ENCODE data around the gene MAP3K10. TPM values are rescaled to one million over a fixed set of nuclear protein-coding genes. Genes with fewer than 3 reads are reported as not detected.
"Not testable (repeated sequence)": the region's sequence is repeated elsewhere in the genome, so short reads cannot be mapped to it uniquely, and the experiment has no call there.

Gene MAP3K10
- total RNA-seq, 1 experiment from 2014 or later: 11.2 TPM

DNA sequence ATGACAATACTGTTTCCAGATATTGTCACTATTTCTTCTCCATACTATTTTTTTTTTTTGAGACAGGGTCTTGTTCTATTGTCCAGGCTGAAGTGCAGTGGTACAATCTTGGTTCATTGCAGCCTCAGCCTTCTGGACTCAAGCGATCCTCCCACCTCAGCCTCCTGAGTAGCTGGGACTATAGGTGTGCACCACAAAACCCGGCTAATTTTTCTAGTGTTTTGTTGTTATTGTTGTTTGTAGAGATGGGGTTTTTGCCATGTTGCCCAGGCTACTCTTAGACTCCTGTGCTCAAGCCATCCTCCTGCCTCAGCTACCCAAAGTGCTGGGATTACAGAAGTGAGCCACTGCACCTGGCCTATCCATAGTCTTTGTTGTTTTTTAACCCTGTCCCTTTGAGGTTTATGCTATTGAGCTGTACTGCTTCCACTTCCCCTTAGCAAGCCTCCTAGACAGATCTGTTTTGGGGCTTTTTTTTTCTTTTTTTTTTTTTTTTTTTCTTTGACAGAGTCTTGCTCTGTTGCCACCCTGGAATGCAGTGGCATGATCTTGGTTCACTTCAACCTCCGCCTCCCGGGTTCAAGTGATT, 27.6 kb upstream of the MAP3K10 start:
- no TSS peak for BruUV-seq (replicated peaks)
- no peak overlapping the region for H2AFZ ChIP-seq (ENCODE audit: low read length)

DNA sequence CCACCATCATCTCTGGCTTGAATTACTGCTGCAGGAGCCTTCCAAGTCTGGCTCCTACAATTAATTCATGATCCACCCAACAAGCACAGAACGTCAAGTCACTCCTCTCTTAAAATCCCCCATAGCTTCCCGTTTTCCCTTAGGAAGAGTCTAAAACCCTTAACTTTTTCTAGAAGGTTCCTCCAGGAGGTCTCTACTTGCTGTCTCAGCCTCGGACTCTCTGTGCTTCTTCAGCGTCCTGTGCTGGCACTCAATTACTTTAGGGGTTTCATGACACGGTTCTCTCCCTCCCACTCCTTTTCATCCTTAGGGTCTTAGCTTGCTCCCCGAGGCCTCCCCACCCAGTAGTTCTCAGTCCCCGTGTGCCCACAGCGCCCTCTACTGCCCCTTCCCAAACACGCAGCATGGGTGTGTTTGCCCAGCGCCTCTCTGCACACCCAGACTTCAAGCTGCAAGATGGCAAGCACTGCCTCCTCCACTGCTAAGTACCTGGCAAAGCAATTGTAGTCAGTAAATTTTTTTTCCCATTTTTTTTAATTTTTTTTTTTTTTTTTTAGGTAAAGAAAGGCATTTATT, 25.8 kb upstream of the MAP3K10 start:
- Histone ChIP-seq H3K79me2 (ENCODE audit: low read length) (no peaks in the 10 kb centered on the region), H4K20me1 (ENCODE audit: low read length) (no peaks in the 10 kb centered on the region), H3K27ac (ENCODE audit: low read length) (no peak overlapping the region), H2AFZ (ENCODE audit: low read length) (no peak overlapping the region), H3K9ac (ENCODE audit: low read length) (no peak overlapping the region), H3K9me3 (ENCODE audit: low read length) (no peaks in the 10 kb centered on the region), H3K27me3 (ENCODE audit: low read length) (no peaks in the 10 kb centered on the region), H3K9me2 (replicated peaks; ENCODE audit: low read length) (no peaks in the 10 kb centered on the region), H3K4me1 (ENCODE audit: insufficient read depth, low read length) (no peaks in the 10 kb centered on the region), H3K36me3 (ENCODE audit: low read depth, low read length) (no peaks in the 10 kb centered on the region), H3F3A (ENCODE audit: low read length, unreplicated experiment) (no peaks in the 10 kb centered on the region), H3K4me3 (ENCODE audit: low read length) (no peak overlapping the region), H3K4me2 (ENCODE audit: low read length) (no peak overlapping the region)
- BruUV-seq (replicated peaks): no TSS peak
- intact Hi-C loops (cut with micrococcal nuclease): no loop called here
- ATAC-seq (no peak), DNase-seq (peak; percentile 15)
- no peak for TF ChIP-seq EZH2phosphoT487 (IDR thresholded peaks at IDR 0.05; ENCODE audit: borderline replicate concordance, low read length)
- no peak for TF ChIP-seq EZH2 (IDR thresholded peaks at IDR 0.05; ENCODE audit: low read length, unreplicated experiment)
- TF ChIP-seq, protein P1, sequence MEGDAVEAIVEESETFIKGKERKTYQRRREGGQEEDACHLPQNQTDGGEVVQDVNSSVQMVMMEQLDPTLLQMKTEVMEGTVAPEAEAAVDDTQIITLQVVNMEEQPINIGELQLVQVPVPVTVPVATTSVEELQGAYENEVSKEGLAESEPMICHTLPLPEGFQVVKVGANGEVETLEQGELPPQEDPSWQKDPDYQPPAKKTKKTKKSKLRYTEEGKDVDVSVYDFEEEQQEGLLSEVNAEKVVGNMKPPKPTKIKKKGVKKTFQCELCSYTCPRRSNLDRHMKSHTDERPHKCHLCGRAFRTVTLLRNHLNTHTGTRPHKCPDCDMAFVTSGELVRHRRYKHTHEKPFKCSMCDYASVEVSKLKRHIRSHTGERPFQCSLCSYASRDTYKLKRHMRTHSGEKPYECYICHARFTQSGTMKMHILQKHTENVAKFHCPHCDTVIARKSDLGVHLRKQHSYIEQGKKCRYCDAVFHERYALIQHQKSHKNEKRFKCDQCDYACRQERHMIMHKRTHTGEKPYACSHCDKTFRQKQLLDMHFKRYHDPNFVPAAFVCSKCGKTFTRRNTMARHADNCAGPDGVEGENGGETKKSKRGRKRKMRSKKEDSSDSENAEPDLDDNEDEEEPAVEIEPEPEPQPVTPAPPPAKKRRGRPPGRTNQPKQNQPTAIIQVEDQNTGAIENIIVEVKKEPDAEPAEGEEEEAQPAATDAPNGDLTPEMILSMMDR (conservative IDR thresholded peaks at IDR 0.05; ENCODE audit: low read depth, low read length): peak; percentile 53; the same call in 1 of the 2 replicates
- POLR2A ChIA-PET (ENCODE audit: unreplicated experiment): no interaction called here
- CTCF ChIA-PET: no interaction called here

More for the DNA sequence above, 27.6 kb upstream of the MAP3K10 start:
- Histone ChIP-seq H3K4me2 (ENCODE audit: low read length) (no peak overlapping the region), H3K4me3 (ENCODE audit: low read length) (no peak overlapping the region), H3K9me3 (ENCODE audit: low read length) (no peaks in the 10 kb centered on the region), H3F3A (ENCODE audit: low read length, unreplicated experiment) (no peaks in the 10 kb centered on the region), H3K27ac (ENCODE audit: low read length) (no peak overlapping the region), H3K79me2 (ENCODE audit: low read length) (no peaks in the 10 kb centered on the region), H3K9ac (ENCODE audit: low read length) (no peak overlapping the region), H3K36me3 (ENCODE audit: low read depth, low read length) (no peaks in the 10 kb centered on the region), H3K9me2 (replicated peaks; ENCODE audit: low read length) (no peaks in the 10 kb centered on the region), H3K27me3 (ENCODE audit: low read length) (no peaks in the 10 kb centered on the region), H3K4me1 (ENCODE audit: insufficient read depth, low read length) (no peaks in the 10 kb centered on the region), H4K20me1 (ENCODE audit: low read length) (no peaks in the 10 kb centered on the region)
- TF ChIP-seq EZH2phosphoT487 (IDR thresholded peaks at IDR 0.05; ENCODE audit: borderline replicate concordance, low read length) (no peak), EZH2 (IDR thresholded peaks at IDR 0.05; ENCODE audit: low read length, unreplicated experiment) (no peak)
- TF ChIP-seq, protein P1 (conservative IDR thresholded peaks at IDR 0.05; ENCODE audit: low read depth, low read length): no peak
- DNase-seq (no peak), ATAC-seq (no peak)
- ChIA-PET POLR2A (ENCODE audit: unreplicated experiment) (no interaction called here), CTCF (no interaction called here)
- intact Hi-C loops (cut with micrococcal nuclease): no loop called here

DNA sequence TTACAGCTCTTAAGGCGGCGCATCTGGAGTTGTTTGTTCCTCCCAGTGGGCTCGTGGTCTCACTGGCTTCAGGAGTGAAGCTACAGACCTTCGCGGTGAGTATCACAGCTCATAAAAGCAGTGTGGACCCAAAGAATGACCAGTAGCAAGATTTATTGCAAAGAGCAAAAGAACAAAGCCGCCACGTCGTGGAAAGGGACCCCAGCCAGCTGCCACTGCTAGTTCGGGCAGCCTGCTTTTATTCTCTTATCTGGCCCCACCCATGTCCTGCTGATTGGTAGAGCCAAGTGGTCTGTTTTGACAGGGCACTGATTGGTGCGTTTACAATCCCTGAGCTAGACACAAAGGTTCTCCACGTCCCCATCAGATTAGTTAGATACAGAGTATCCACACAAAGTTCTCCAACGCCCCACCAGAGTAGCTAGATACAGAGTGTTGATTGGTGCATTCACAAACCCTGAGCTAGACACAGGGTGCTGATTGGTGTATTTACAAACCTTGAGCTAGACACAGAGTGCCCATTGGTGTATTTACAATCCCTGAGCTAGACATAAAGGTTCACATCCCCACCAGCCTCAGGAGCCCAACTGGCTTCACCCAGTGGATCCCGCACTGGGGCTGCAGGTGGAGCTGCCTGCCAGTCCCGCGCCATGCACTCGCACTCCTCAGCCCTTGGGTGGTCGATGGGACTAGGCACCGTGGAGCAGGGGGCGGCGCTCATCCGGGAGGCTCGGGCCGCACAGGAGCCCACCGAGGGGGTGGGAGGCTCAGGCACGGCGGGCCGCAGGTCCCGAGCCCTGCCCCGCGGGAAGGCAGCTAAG, 21.5 kb upstream of the MAP3K10 start:
- POLR2A ChIA-PET (ENCODE audit: unreplicated experiment): not testable (repeated sequence)

DNA sequence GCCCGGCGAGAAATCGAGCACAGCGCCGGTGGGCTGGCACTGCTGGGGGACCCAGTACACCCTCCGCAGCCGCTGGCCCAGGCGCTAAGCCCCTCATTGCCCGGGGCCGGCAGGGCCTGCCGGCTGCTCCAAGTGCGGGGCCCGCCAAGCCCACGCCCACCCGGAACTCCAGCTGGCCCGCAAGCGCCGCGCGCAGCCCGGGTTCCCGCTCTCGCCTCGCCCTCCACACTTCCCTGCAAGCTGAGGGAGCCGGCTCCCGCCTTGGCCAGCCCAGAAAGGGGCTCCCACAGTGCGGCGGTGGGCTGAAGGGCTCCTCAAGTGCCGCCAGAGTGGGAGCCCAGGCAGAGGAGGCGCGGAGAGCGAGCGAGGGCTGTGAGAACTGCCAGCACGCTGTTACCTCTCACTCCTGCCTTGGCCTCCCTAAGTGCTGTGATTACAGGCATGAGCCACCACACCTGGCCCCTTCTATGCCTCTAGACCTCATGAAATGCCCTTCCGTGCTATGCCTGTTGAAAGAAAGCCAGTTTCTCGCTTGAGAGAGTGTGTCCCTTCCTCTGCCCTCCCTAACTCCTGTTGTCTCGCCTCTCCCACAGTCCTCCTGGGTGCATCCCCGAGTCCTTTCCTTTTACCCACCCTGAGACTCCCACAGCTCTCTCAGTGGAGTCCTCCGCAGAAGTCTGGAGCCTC, 20.8 kb upstream of the MAP3K10 start:
- DNase-seq; H3K27ac ChIP-seq (ENCODE audit: low read length); H4K20me1 ChIP-seq (ENCODE audit: low read length); H3F3A ChIP-seq (ENCODE audit: low read length, unreplicated experiment); H3K27me3 ChIP-seq (ENCODE audit: low read length); CTCF ChIA-PET; POLR2A ChIA-PET (ENCODE audit: unreplicated experiment); H3K9ac ChIP-seq (ENCODE audit: low read length); H3K36me3 ChIP-seq (ENCODE audit: low read depth, low read length); ATAC-seq; H3K4me1 ChIP-seq (ENCODE audit: insufficient read depth, low read length); H2AFZ ChIP-seq (ENCODE audit: low read length); H3K9me3 ChIP-seq (ENCODE audit: low read length); H3K4me2 ChIP-seq (ENCODE audit: low read length); intact Hi-C loops (cut with micrococcal nuclease); BruUV-seq (replicated peaks); H3K9me2 ChIP-seq (replicated peaks; ENCODE audit: low read length); H3K4me3 ChIP-seq (ENCODE audit: low read length); H3K79me2 ChIP-seq (ENCODE audit: low read length): not testable (repeated sequence)

More for the DNA sequence above, 21.5 kb upstream of the MAP3K10 start:
- H3K4me2 ChIP-seq (ENCODE audit: low read length); BruUV-seq (replicated peaks); DNase-seq; H3K4me3 ChIP-seq (ENCODE audit: low read length); H3K27me3 ChIP-seq (ENCODE audit: low read length); H2AFZ ChIP-seq (ENCODE audit: low read length); CTCF ChIA-PET; H3K36me3 ChIP-seq (ENCODE audit: low read depth, low read length); H3K79me2 ChIP-seq (ENCODE audit: low read length); H3K9ac ChIP-seq (ENCODE audit: low read length); H3F3A ChIP-seq (ENCODE audit: low read length, unreplicated experiment); H4K20me1 ChIP-seq (ENCODE audit: low read length); H3K9me2 ChIP-seq (replicated peaks; ENCODE audit: low read length); H3K27ac ChIP-seq (ENCODE audit: low read length); H3K4me1 ChIP-seq (ENCODE audit: insufficient read depth, low read length); H3K9me3 ChIP-seq (ENCODE audit: low read length); ATAC-seq; intact Hi-C loops (cut with micrococcal nuclease): not testable (repeated sequence)
